NCI-H1436 treated with DMSO at 0.1 percent for 48 hours (cell line): ENCODE data around the gene OR6P1.

Source experiments
- DNase-seq: peaks from one replicate; lab custom pipeline; 2025; lab: John Stamatoyannopoulos, UW

The OR6P1 gene

GRCh38 chr1:158570480-158570879 is at the start of gene OR6P1:
TSS of gene OR6P1 (minus strand) at chr1:158570580. CDS start at chr1:158563604, 6,976 bp downstream.
- DNase-seq: no peak

- DNase-seq: no peak
These were observed 43.4 kb upstream of the OR6P1 start for GRCh38 chr1:158613764-158614163.

- DNase-seq: no peak
These were observed 41.5 kb upstream of the OR6P1 start for GRCh38 chr1:158611916-158612315.

- no peak for DNase-seq
These were observed 36.9 kb upstream of the OR6P1 start for GRCh38 chr1:158607296-158607695.

- no peak for DNase-seq
These were observed 34.6 kb upstream of the OR6P1 start, which contains the start of gene OR10Z1 for GRCh38 chr1:158604968-158605367. TSS of gene OR10Z1 (plus strand) at chr1:158605268. CDS start at chr1:158606439, 1,171 bp downstream.

GRCh38 chr1:158600735-158601134 is 30.4 kb upstream of the OR6P1 start:
- DNase-seq: no peak

- DNase-seq: no peak
These were observed 16.6 kb upstream of the OR6P1 start for GRCh38 chr1:158586942-158587341.

- no peak for DNase-seq
These were observed 13.6 kb upstream of the OR6P1 start for GRCh38 chr1:158583962-158584361.

GRCh38 chr1:158579733-158580132 is 9.4 kb upstream of the OR6P1 start, which contains the start of gene OR10X1:
TSS of gene OR10X1 (minus strand) at chr1:158579899. CDS start at chr1:158579899, 0 bp downstream.
- DNase-seq: no peak

GRCh38 chr1:158577561-158577960 is 7.2 kb upstream of the OR6P1 start:
- DNase-seq: no peak

GRCh38 chr1:158572226-158572625 is 1.8 kb upstream of the OR6P1 start:
- no peak for DNase-seq

GRCh38 chr1:158564608-158565007 is 5.8 kb downstream of the OR6P1 start:
- no peak for DNase-seq

GRCh38 chr1:158563853-158564252 is 6.5 kb downstream of the OR6P1 start:
- DNase-seq: no peak

- DNase-seq: no peak
These were observed 10.7 kb downstream of the OR6P1 start for GRCh38 chr1:158559696-158560095.

GRCh38 chr1:158554352-158554751 is 16.0 kb downstream of the OR6P1 start, which contains the start of gene OR6Y1:
TSS of gene OR6Y1 (minus strand) at chr1:158554405. CDS start at chr1:158548105, 6,300 bp downstream.
- no peak for DNase-seq

- no peak for DNase-seq
These were observed 18.1 kb downstream of the OR6P1 start for GRCh38 chr1:158552296-158552695.

- DNase-seq: no peak
These were observed 22.8 kb downstream of the OR6P1 start for GRCh38 chr1:158547533-158547932.

GRCh38 chr1:158537609-158538008 is 32.8 kb downstream of the OR6P1 start:
- DNase-seq: no peak

- DNase-seq: no peak
These were observed 35.9 kb downstream of the OR6P1 start for GRCh38 chr1:158534496-158534895.

GRCh38 chr1:158527190-158527815 is 43.1 kb downstream of the OR6P1 start:
- DNase-seq: no peak

GRCh38 chr1:158521666-158522058 is 48.7 kb downstream of the OR6P1 start:
- DNase-seq: no peak

- DNase-seq: no peak
These were observed 49.3 kb downstream of the OR6P1 start for GRCh38 chr1:158520955-158521665.

GRCh38 chr1:158520021-158520420 is 50.4 kb downstream of the OR6P1 start:
- no peak for DNase-seq
